Fibroblast of upper back skin (primary cell): ENCODE results near the gene IPO5.
"Not testable (repeated sequence)": the region's sequence is repeated elsewhere in the genome, so short reads cannot be mapped to it uniquely, and the experiment has no call there.

Experiments used
- DNase-seq: peaks from one replicate; pipeline ENCODE4 v3.0.0-alpha.2; 2013

Gene IPO5

DNA sequence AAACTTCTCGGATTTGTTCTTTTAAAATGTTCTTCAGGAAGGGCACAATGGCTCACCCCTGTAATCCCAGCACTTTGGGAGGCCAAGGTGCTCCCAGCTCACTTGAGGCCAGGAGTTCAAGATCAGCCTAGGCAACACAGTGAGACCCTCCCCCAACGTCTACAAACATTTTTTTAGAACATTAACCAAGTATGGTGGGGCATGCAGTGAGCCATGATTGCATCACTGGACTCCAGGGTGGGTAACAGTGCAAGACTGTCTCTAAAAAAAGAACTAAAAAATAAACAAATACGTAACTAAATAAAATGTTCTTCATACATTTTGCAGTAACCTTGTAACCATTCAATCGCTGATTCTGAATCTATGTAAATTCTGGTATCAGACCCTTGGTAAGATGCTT lies 2.1 kb upstream of the IPO5 start:
- DNase-seq: no peak

GRCh38 chr13:97952831-97953230 lies 644 bp upstream of the IPO5 start:
- not testable (repeated sequence) for DNase-seq

DNA sequence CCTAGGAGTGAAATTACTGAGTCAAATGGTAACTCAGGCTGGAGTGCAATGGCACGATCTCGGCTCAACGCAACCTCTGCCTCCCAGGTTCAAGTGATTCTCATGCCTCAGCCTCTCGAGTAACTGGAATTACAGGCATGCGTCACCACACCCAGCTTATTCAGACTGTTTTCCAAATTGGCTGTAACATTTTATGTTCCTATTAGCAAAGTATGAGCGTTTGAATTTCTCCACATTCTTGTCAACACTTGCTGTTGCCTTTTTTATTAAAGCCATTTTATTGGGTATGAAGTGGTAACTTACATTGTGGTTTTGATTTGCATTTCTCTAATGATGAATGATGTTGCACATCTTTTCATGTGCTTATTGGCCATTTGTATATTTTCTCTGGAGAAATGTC lies 7.9 kb downstream of the IPO5 start:
- DNase-seq: no peak

GRCh38 chr13:97962887-97963286 lies 9.4 kb downstream of the IPO5 start:
- DNase-seq: no peak

- DNase-seq: no peak
These were observed 13.8 kb downstream of the IPO5 start for GRCh38 chr13:97967226-97967625.

DNA sequence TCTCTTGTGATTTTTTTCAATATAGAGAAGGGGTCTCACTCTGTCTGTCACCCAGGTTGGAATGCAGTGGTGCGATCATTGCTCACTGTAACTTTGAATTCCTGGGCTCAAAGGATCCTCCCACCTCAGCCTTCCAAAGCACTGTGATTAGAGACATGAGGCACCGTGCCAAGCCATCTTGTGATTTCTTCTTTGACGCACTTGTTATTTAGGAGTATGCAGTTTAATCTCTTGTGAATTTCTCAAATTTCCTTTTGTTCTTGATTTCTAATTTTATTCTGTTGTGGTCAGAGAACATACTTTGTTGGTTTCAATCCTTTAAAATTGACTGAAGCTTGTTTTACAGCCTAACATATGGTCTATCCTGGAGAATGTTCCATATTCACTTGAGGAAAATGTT lies 14.5 kb downstream of the IPO5 start:
- DNase-seq: peak; percentile 30

GRCh38 chr13:97971519-97971918 lies 18.0 kb downstream of the IPO5 start:
- no peak for DNase-seq

- DNase-seq: no peak
These were observed 21.3 kb downstream of the IPO5 start for GRCh38 chr13:97974773-97975172.

- DNase-seq: no peak
These were observed 21.9 kb downstream of the IPO5 start for GRCh38 chr13:97975280-97975847.

DNA sequence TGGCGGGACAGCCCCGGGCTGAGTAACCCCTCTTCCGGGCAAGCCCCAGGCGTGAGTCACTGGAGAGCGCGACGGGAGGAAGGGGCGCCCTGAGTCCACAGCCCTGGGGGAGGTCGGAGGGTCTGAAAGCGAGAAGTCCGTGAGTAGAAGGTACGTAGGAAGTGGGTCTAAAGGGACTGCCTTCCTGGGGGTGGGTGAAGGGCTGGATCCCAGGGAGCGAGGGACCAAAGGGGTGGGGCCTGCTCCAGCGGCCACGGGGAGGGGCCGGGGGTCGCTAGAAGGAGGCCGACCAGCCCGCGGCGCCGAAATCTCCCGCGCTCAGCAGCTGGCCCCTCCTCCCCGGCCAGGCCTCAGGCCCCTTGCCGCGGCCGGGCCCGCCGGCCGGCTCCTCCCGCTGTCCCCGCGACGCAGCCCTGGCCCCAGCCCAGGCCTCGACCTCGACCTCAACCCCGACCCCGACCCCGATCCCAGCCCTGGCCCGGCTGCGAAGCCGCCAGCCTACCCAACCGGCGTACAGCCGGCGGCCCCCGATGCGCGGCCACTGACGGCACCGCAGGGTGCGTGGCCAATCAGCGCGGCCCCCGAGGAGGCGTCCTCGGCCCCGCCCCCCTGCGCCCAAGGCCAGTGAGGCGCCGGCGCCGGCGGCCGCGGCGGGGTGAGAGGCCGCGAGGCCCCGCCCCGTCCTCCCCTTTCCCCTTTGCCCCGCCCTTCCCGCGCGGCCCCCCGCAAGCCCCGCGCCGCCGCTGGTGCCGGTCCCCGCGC lies 22.6 kb downstream of the IPO5 start:
- DNase-seq: peak; percentile 88

DNA sequence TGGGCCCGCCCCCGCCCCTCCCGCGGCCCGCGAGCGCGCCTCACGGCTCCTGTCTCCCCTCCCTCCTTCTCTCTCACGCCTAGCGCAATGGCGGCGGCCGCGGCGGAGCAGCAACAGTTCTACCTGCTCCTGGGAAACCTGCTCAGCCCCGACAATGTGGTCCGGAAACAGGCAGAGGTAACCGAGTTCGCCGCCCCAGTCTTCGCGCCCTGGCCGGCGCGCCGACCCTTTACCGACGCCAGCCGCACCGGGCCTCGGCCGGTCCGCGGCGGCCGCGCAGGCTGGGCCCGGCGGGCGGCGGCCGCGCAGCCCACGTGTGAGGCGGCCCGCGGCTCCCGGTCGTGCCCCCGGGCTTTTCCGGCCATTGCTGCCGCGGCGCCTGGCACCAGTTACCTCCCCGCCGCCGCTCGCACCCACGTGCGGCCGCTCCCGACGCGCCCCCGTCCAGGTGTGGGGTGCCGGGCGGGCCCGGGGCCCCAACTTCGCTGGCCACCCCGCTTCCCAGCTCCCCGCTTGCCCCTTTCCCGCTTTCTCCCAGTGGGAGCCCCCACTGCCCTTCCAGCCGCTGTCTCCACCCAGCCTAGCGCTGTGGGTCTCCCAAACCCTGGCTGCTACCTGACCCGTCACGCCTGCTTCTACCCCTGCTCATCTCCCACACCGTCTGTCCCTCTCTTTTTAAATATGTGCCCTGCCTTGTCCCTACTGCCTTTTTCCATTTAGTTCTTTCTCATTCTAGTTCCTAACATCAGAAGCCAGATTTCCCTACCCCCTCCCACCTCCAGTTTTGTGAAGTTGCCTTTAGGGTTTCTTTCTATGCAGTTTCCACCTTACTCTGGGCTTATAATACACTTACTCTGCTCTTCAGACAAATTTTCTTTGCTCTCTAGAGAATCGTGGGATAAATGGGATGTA lies 23.4 kb downstream of the IPO5 start:
- no peak for DNase-seq

DNA sequence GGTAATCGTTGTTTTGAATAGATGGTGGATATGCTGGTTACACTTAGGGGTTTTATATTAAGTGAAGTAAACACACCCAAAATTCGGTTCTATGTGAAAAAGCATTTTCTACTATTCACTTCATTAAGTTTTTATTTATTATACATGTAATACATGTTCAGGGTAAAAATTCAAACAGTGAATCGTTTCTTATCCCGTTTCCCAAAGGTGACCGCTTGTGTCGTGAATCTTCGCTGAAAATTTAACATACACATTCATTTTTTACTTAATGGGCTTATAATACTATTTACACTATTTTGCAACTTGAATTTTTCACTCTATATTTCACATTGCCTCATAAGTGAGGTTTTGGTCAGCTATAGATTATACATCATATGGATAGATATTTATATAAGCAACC lies 24.5 kb downstream of the IPO5 start:
- DNase-seq: no peak

GRCh38 chr13:97978651-97979050 lies 25.2 kb downstream of the IPO5 start:
- DNase-seq: peak; percentile 64

DNA sequence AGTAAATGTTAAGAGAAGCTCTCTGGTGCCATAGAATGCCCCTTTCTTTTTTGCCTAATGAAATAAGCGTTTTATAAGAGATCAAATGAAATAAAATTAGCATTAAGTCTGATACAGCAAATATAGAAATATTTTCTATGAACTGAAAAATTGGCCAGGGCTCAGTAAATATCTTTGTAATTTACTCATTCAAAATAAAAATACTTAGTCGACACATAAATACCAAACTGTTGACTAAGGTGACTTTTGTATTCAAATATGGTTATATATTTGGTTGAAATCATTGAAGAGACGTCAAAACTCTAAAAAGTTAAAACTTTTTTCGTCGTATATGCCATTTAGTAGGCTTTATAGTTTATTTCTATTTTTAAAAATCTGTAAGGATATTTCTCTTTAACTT lies 25.6 kb downstream of the IPO5 start:
- peak; percentile 32 for DNase-seq

DNA sequence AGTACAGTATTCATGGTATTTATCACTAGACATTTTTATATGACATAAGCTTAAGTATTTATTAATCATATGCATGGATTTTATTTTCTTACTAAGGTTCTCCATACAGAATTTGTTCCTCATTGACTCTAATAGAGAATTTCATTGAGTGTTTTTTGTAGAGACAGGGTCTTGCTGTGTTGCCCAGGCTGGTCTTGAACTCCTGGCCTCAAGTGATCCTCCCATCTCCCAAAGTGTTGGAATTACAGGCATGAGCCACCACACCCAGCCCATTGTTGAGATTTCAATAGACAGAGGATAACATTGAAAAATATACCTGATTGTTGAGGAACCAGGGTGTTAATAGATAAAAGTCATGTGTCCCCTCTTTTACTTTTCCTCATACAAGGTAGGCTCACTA lies 26.1 kb downstream of the IPO5 start:
- DNase-seq: no peak

- DNase-seq: peak; percentile 46
These were observed 28.8 kb downstream of the IPO5 start for GRCh38 chr13:97982286-97982685.

DNA sequence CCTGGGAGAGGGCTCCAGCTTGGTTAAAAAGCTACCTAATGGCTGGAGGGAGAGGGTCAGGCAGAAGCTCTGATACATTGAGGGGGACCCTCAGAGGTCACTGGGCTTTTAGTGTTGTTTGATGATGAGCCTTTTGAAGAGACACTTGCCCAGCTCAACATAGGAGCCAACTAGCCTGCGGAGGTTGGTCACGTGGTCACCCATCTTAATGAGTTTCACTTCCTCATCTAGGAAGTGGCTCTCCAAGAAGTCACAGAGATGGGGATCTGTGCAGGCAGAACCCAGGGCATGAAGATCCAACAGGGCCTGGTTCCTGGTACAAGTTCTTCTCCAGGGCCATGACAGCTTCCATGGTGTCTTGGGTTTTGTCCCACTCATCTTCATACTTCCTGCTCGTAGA lies 33.4 kb downstream of the IPO5 start:
- DNase-seq: no peak

DNA sequence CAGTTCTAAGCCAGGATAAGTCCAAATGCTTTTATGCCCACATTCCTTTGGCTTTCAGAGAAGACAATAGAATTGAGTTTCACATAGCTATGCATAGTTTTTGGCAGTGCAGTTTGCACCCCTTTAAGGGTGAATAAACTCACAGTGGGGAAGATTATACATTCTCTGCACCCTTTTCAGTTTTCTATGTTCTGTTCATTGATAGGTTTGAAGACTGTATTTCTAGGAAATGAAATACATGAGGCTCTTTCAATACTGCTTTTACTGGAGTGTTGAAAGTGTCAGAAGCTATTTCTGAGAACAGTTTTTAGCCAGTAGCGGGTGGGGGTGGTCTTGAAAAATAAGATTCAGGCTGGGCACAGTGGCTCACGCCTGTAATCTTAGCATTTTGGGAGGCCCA lies 46.2 kb downstream of the IPO5 start:
- no peak for DNase-seq

GRCh38 chr13:98004107-98004506 lies 50.6 kb downstream of the IPO5 start:
- no peak for DNase-seq

DNA sequence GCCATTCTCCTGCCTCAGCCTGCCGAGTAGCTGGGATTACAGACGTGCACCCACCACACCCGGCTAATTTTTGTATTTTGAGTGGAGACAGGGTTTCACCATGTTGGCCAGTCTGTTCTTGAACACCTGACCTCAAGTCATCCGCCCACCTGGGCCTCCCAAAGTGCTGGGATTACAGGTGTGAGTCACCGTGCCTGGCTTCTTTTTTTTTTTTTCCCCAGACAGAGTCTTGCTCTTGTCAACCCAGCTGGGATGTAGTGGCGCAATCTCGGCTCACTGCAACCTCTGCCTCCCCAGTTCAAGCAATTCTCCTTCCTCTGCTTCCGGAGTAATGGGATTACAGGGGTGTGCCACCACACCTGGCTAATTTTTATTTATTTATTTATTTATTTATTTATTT lies 51.5 kb downstream of the IPO5 start:
- peak; percentile 6 for DNase-seq

DNA sequence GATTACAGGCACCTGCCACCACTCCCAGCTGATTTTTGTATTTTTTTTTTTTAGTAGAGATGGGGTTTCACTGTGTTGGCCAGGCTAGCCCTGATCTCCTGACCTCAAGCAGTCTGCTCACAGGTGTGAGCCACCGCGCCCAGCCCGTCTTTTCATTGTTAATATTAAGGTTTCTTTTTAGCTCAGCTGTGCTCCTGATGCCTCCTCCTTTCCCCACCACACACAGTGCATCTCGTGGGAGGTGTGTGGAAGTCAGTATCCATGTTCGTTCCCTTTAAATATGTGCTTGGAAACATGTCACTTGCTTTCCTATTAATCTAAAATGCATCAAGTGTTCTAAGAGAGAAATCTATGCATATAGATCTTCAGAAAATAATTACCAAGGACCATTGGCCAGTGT lies 53.5 kb downstream of the IPO5 start:
- DNase-seq: no peak

- no peak for DNase-seq
These were observed 59.8 kb downstream of the IPO5 start for GRCh38 chr13:98013241-98013640.

DNA sequence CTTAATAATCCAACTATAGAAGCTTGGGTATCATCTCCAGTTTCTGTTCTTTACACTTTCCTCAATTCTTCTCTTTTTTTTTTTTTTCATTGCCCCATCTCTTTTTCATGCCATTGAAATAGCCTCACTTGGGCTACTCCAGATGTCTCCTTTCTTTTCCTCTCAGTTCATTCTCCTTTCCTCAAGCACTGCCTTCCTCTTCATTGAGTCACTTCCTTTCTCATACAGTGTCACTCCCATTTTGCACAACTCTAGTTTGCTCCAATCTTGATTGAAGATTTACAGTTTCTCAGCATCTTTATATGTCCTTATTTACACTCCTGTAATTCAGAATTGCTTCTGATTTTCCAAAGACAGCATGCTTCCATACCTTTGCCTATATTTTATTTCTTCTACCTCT lies 61.3 kb downstream of the IPO5 start:
- peak; percentile 74 for DNase-seq

- DNase-seq: no peak
These were observed 64.8 kb downstream of the IPO5 start for GRCh38 chr13:98018293-98018692.
